Mesendoderm (in vitro differentiated cells): ENCODE measurements around the gene RER1.
A peak's percentile ranks its signal among the peaks of the same experiment; 100 is the strongest.

Source experiments
- DNase-seq: peaks from one replicate; pipeline ENCODE4 v3.0.0; 2013
- H2AK5ac ChIP-seq: 2 replicates; pipeline ENCODE4 v1.6.1; 2013; ENCODE audit warnings: low read length, inconsistent platforms
- H2BK120ac ChIP-seq: 2 replicates; pipeline ENCODE4 v1.6.1; 2013; ENCODE audit warnings: low read depth, mild to moderate bottlenecking, low read length, moderate library complexity, mixed read lengths
- H2BK15ac ChIP-seq: replicated peaks from 2 replicates; pipeline ENCODE4 v1.6.1; 2013; ENCODE audit warnings: low read depth, mild to moderate bottlenecking, moderate library complexity
- H2BK5ac ChIP-seq: 2 replicates; pipeline ENCODE4 v1.6.1; 2013; ENCODE audit warnings: low read length, inconsistent platforms
- H3K18ac ChIP-seq: 2 replicates; pipeline ENCODE4 v1.6.1; 2013; ENCODE audit warnings: mild to moderate bottlenecking, low read length, mixed read lengths
- H3K23ac ChIP-seq: one replicate; pipeline ENCODE4 v1.6.1; 2013; ENCODE audit warnings: low read length
- H3K27ac ChIP-seq: 2 replicates; pipeline ENCODE4 v1.5.1; 2013; ENCODE audit warnings: low read depth, mild to moderate bottlenecking, inconsistent platforms, low read length, moderate library complexity
- H3K27me3 ChIP-seq: 2 replicates; pipeline ENCODE4 v1.6.1; 2013; ENCODE audit warnings: low read length, control low read depth, mild to moderate bottlenecking, inconsistent platforms; ENCODE audit not compliant: insufficient read depth, poor library complexity
- H3K36me3 ChIP-seq: 2 replicates; pipeline ENCODE4 v1.6.1; 2013; ENCODE audit warnings: low read length, inconsistent platforms; ENCODE audit not compliant: control insufficient read depth, insufficient read depth
- H3K4ac ChIP-seq: one replicate; pipeline ENCODE4 v1.6.1; 2013; ENCODE audit warnings: low read depth, mild to moderate bottlenecking, low read length, moderate library complexity
- H3K4me1 ChIP-seq: 2 replicates; pipeline ENCODE4 v1.6.1; 2013; ENCODE audit warnings: low read depth, low read length, inconsistent platforms; ENCODE audit not compliant: control insufficient read depth
- H3K4me2 ChIP-seq: 2 replicates; pipeline ENCODE4 v1.6.1; 2013; ENCODE audit warnings: low read length
- H3K4me3 ChIP-seq: 2 replicates; pipeline ENCODE4 v1.5.1; 2013; ENCODE audit warnings: mild to moderate bottlenecking, low read length
- H3K56ac ChIP-seq: one replicate; pipeline ENCODE4 v1.6.1; 2013; ENCODE audit warnings: low read length
- H3K79me1 ChIP-seq: 2 replicates; pipeline ENCODE4 v1.6.1; 2013; ENCODE audit warnings: low read length, inconsistent platforms
- H3K79me2 ChIP-seq: 2 replicates; pipeline ENCODE4 v1.6.1; 2013; ENCODE audit warnings: mild to moderate bottlenecking, low read length; ENCODE audit not compliant: control insufficient read depth, insufficient read depth
- H3K9ac ChIP-seq: 2 replicates; pipeline ENCODE4 v1.6.1; 2013; ENCODE audit warnings: low read length, inconsistent platforms
- H4K5ac ChIP-seq: one replicate; pipeline ENCODE4 v1.6.1; 2013; ENCODE audit warnings: low read length
- H4K8ac ChIP-seq: one replicate; pipeline ENCODE4 v1.6.1; 2013; ENCODE audit warnings: low read depth, mild to moderate bottlenecking, control low read depth, low read length, moderate library complexity
- WGBS: extraction: QIAGEN DNeasy Blood & Tissue Kit; methylation state at CpG from one replicate; pipeline ENCODE4 v1.1.7; 2013; ENCODE audit warnings: low lambda C conversion rate, missing lambda C conversion rate; ENCODE audit not compliant: insufficient coverage; ENCODE audit errors: extremely low coverage; 5-methylcytosine and 5-hydroxymethylcytosine counted together

Gene RER1

GRCh38 chr1:2425892-2426291, 34.3 kb downstream of the RER1 start:
- Histone ChIP-seq H2BK15ac (no peak overlapping the region), H3K27ac (no peak overlapping the region), H2BK5ac (no peak overlapping the region), H3K79me1 (no peaks in the 10 kb centered on the region), H3K4me1 (no peaks in the 10 kb centered on the region), H3K4me2 (no peak overlapping the region), H3K79me2 (no peaks in the 10 kb centered on the region), H3K4ac (no peak overlapping the region), H3K36me3 (no peaks in the 10 kb centered on the region), H3K23ac (no peak overlapping the region), H3K18ac (no peak overlapping the region), H2BK120ac (no peak overlapping the region), H2AK5ac (no peak overlapping the region), H4K8ac (no peak overlapping the region), H3K4me3 (no peak overlapping the region), H3K9ac (no peak overlapping the region), H4K5ac (no peak overlapping the region), H3K27me3 (no peaks in the 10 kb centered on the region), H3K56ac (no peak overlapping the region)
- no peak for DNase-seq
- WGBS = no CpG with 5 or more reads among the region's 11 CpGs

- Histone ChIP-seq H3K23ac (no peak overlapping the region), H4K5ac (no peak overlapping the region), H3K4me1 (no peaks in the 10 kb centered on the region), H4K8ac (no peak overlapping the region), H3K79me2 (no peaks in the 10 kb centered on the region), H2BK120ac (no peak overlapping the region), H3K18ac (no peak overlapping the region), H3K9ac (no peak overlapping the region), H3K4me3 (no peak overlapping the region), H2BK15ac (no peak overlapping the region), H3K27me3 (no peaks in the 10 kb centered on the region), H2AK5ac (no peak overlapping the region), H3K27ac (no peak overlapping the region), H3K79me1 (no peaks in the 10 kb centered on the region), H2BK5ac (no peak overlapping the region), H3K56ac (no peak overlapping the region), H3K4ac (no peak overlapping the region), H3K36me3 (no peaks in the 10 kb centered on the region), H3K4me2 (no peak overlapping the region)
- WGBS = no CpG with 5 or more reads among the region's 18 CpGs
- DNase-seq = no peak
Measured at GRCh38 chr1:2426540-2426939, 34.9 kb downstream of the RER1 start.

DNA sequence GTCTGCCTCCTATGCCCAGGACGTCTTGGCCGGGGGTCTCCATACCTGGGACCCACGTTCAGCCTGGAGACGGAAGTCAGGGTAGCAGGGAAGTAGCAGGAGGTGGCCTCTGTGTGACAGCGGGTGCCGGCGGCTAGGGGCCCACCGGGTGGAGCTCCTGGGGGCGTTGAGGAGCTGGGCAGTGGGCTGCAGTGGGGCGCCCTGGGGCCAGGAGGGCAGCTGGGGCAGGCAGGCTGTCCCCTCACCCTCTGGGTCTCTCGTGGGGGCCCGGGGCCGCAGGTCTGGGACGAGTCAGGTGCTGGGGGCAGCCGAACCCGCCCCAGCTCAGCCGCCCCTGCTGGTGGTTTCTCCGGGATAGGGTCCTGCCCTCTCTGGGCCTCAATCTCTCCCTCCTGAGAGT, 35.4 kb downstream of the RER1 start:
- Histone ChIP-seq H4K8ac (no peak overlapping the region), H2BK120ac (no peak overlapping the region), H3K4me3 (no peak overlapping the region), H2AK5ac (no peak overlapping the region), H3K27me3 (no peaks in the 10 kb centered on the region), H3K36me3 (no peaks in the 10 kb centered on the region), H3K18ac (no peak overlapping the region), H2BK15ac (no peak overlapping the region), H3K79me2 (no peaks in the 10 kb centered on the region), H3K23ac (no peak overlapping the region), H4K5ac (no peak overlapping the region), H3K27ac (no peak overlapping the region), H2BK5ac (no peak overlapping the region), H3K4me2 (no peak overlapping the region), H3K4me1 (no peaks in the 10 kb centered on the region), H3K56ac (no peak overlapping the region), H3K79me1 (no peaks in the 10 kb centered on the region), H3K9ac (no peak overlapping the region), H3K4ac (no peak overlapping the region)
- DNase-seq = no peak
- WGBS = no CpG with 5 or more reads among the region's 18 CpGs

DNA sequence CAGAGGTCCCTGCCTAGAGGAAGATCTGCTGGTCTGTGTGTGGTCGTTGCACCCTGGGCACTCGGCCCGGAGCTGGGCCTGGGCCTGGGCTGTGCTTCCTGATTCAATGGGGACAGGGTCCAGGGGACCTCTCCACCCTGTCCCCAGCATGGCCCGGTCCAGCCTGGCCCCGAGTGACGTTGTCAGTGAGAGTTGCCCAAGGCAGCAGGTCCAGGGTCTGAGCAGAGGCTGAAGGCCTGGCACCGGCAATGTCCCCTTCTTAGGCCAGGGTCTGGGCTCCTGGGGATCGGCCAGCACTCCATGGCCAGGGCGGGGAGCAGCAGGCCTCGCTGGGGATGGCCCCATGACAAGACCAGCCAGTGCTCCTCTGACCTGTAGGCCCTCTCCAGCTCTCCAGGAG, 36.3 kb downstream of the RER1 start:
- WGBS = no CpG with 5 or more reads among the region's 10 CpGs
- Histone ChIP-seq H3K4ac (no peak overlapping the region), H3K18ac (no peak overlapping the region), H3K4me2 (no peak overlapping the region), H2BK5ac (no peak overlapping the region), H3K23ac (no peak overlapping the region), H3K27me3 (no peaks in the 10 kb centered on the region), H3K56ac (no peak overlapping the region), H3K9ac (no peak overlapping the region), H4K8ac (no peak overlapping the region), H2BK15ac (no peak overlapping the region), H3K4me1 (no peaks in the 10 kb centered on the region), H3K36me3 (no peaks in the 10 kb centered on the region), H2AK5ac (no peak overlapping the region), H3K27ac (no peak overlapping the region), H3K79me1 (no peaks in the 10 kb centered on the region), H2BK120ac (no peak overlapping the region), H3K4me3 (no peak overlapping the region), H3K79me2 (no peaks in the 10 kb centered on the region), H4K5ac (no peak overlapping the region)
- no peak for DNase-seq

GRCh38 chr1:2428490-2428889, 36.8 kb downstream of the RER1 start:
- Histone ChIP-seq H3K27ac (no peak overlapping the region), H3K9ac (no peak overlapping the region), H3K18ac (no peak overlapping the region), H2BK5ac (no peak overlapping the region), H3K4me3 (no peak overlapping the region), H3K23ac (no peak overlapping the region), H2AK5ac (no peak overlapping the region), H3K4ac (no peak overlapping the region), H3K4me2 (no peak overlapping the region), H2BK15ac (no peak overlapping the region), H3K27me3 (no peaks in the 10 kb centered on the region), H3K4me1 (no peaks in the 10 kb centered on the region), H3K36me3 (no peaks in the 10 kb centered on the region), H4K8ac (no peak overlapping the region), H2BK120ac (no peak overlapping the region), H3K79me1 (no peaks in the 10 kb centered on the region), H3K79me2 (no peaks in the 10 kb centered on the region), H4K5ac (no peak overlapping the region), H3K56ac (no peak overlapping the region)
- no peak for DNase-seq
- WGBS = no CpG with 5 or more reads among the region's 28 CpGs

GRCh38 chr1:2429780-2430591, 38.3 kb downstream of the RER1 start:
- Histone ChIP-seq H3K4me3 (no peak overlapping the region), H2BK5ac (no peak overlapping the region), H3K4ac (no peak overlapping the region), H2AK5ac (no peak overlapping the region), H2BK15ac (no peak overlapping the region), H3K4me1 (no peaks in the 10 kb centered on the region), H3K9ac (no peak overlapping the region), H4K8ac (no peak overlapping the region), H3K23ac (no peak overlapping the region), H3K27ac (no peak overlapping the region), H3K79me1 (no peaks in the 10 kb centered on the region), H3K36me3 (no peaks in the 10 kb centered on the region), H3K56ac (no peak overlapping the region), H3K4me2 (no peak overlapping the region), H3K18ac (no peak overlapping the region), H3K27me3 (no peaks in the 10 kb centered on the region), H3K79me2 (no peaks in the 10 kb centered on the region), H2BK120ac (no peak overlapping the region), H4K5ac (no peak overlapping the region)
- no CpG with 5 or more reads among the region's 20 CpGs for WGBS
- peak; percentile 42 for DNase-seq
